Middle frontal gyrus (tissue), 1 donor: ENCODE measurements around the gene ACTRT2.
A peak's percentile ranks its signal among the peaks of the same experiment; 100 is the strongest.

Experiments
- DNase-seq: peaks from one replicate; pipeline ENCODE4 v3.0.0-alpha.2; 2015; ENCODE audit warnings: low spot score; ENCODE audit errors: extremely low spot score

ACTRT2 gene

GRCh38 chr1:3002349-3003038 lies 18.8 kb upstream of the ACTRT2 start:
- DNase-seq, result no peak

- no peak for DNase-seq
Measured at GRCh38 chr1:3003039-3003940, 18.0 kb upstream of the ACTRT2 start.

- DNase-seq, result no peak
Measured at GRCh38 chr1:3003941-3004270, 17.4 kb upstream of the ACTRT2 start.

- no peak for DNase-seq
Measured at GRCh38 chr1:3004285-3005205, 16.7 kb upstream of the ACTRT2 start.

- no peak for DNase-seq
Measured at GRCh38 chr1:3005771-3006170, 15.5 kb upstream of the ACTRT2 start.

GRCh38 chr1:3007298-3008147 lies 13.7 kb upstream of the ACTRT2 start:
- no peak for DNase-seq

GRCh38 chr1:3009021-3009420 lies 12.2 kb upstream of the ACTRT2 start:
- no peak for DNase-seq

GRCh38 chr1:3009556-3009955 lies 11.7 kb upstream of the ACTRT2 start:
- no peak for DNase-seq

- DNase-seq, result no peak
Measured at GRCh38 chr1:3011127-3011526, 10.1 kb upstream of the ACTRT2 start.

- peak; percentile 6 for DNase-seq
Measured at GRCh38 chr1:3011631-3012455, 9.4 kb upstream of the ACTRT2 start.

GRCh38 chr1:3012456-3013291 lies 8.6 kb upstream of the ACTRT2 start:
- no peak for DNase-seq

- no peak for DNase-seq
Measured at GRCh38 chr1:3013371-3014049, 7.8 kb upstream of the ACTRT2 start.

GRCh38 chr1:3014050-3014440 lies 7.2 kb upstream of the ACTRT2 start:
- DNase-seq, result no peak

- DNase-seq, result no peak
Measured at GRCh38 chr1:3014443-3015268, 6.6 kb upstream of the ACTRT2 start.

- DNase-seq, result no peak
Measured at GRCh38 chr1:3015269-3015635, 6.0 kb upstream of the ACTRT2 start.

GRCh38 chr1:3015744-3016143 lies 5.5 kb upstream of the ACTRT2 start:
- DNase-seq, result no peak

- no peak for DNase-seq
Measured at GRCh38 chr1:3016641-3017439, 4.4 kb upstream of the ACTRT2 start.
